Neutrophil (primary cell): ENCODE results near the gene MYL2.

Experiments
- H3K27ac ChIP-seq: fragments of 200-600 bp; sonication (generic); 2 replicates; pipeline ENCODE4 v1.5.1; 2016; ENCODE audit warnings: mild to moderate bottlenecking, moderate library complexity
- H3K27me3 ChIP-seq: fragments of 200-600 bp; sonication (generic); 2 replicates; pipeline ENCODE4 v1.6.0; 2016; ENCODE audit warnings: mild to moderate bottlenecking
- H3K36me3 ChIP-seq: fragments of 200-600 bp; sonication (generic); 2 replicates; pipeline ENCODE4 v1.5.1; 2017
- H3K4me1 ChIP-seq, 2 experiments: fragments of 200-600 bp in 1 of 2; sonication (generic) in 1 of 2; 1 replicate in 1 of 2; 2 replicates in 1 of 2; pipeline versions ENCODE4 v1.5.1 to v1.6.1; 2013 to 2016; ENCODE audit warnings: low read depth in 1 of 2, low read length in 1 of 2, mild to moderate bottlenecking in 1 of 2, moderate library complexity in 1 of 2; ENCODE audit not compliant: control insufficient read depth in 1 of 2, insufficient read depth in 1 of 2
- H3K4me3 ChIP-seq, 2 experiments: fragments of 200-600 bp in 1 of 2; sonication (generic) in 1 of 2; 1 replicate in 1 of 2; 2 replicates in 1 of 2; pipeline ENCODE4 v1.5.1; 2013 to 2016; ENCODE audit warnings: low read depth in 1 of 2, low read length in 1 of 2, mild to moderate bottlenecking in 1 of 2, moderate library complexity in 1 of 2
- H3K9me3 ChIP-seq: fragments of 200-600 bp; sonication (generic); 2 replicates; pipeline ENCODE4 v1.5.1; 2016
- CTCF ChIP-seq: fragments of 200-600 bp; sonication (generic); IDR thresholded peaks from 2 replicates; pipeline ENCODE4 v1.5.1; 2016; ENCODE audit warnings: antibody characterized with exemption

Gene MYL2

GRCh38 chr12:110863161-110863560, 57.2 kb downstream of the MYL2 start:
- no peak for TF ChIP-seq CTCF
- H3K27me3 ChIP-seq, result no peaks in the 10 kb centered on the region
- no peak overlapping the region for H3K4me3 ChIP-seq
- no peaks in the 10 kb centered on the region for H3K36me3 ChIP-seq
- H3K4me1 ChIP-seq, result no peaks in the 10 kb centered on the region
- no peak overlapping the region for H3K27ac ChIP-seq
- H3K9me3 ChIP-seq, result no peaks in the 10 kb centered on the region

- H3K9me3 ChIP-seq, result no peaks in the 10 kb centered on the region
- H3K36me3 ChIP-seq, result no peaks in the 10 kb centered on the region
- no peak overlapping the region for H3K4me3 ChIP-seq
- H3K27me3 ChIP-seq, result no peaks in the 10 kb centered on the region
- no peaks in the 10 kb centered on the region for H3K4me1 ChIP-seq
- TF ChIP-seq CTCF, result no peak
- H3K27ac ChIP-seq, result no peak overlapping the region
Measured at GRCh38 chr12:110862329-110862728, 58.0 kb downstream of the MYL2 start.

GRCh38 chr12:110861729-110862128, 58.6 kb downstream of the MYL2 start:
- Histone ChIP-seq H3K27ac (no peak overlapping the region), H3K27me3 (no peaks in the 10 kb centered on the region), H3K4me1 (no peaks in the 10 kb centered on the region), H3K9me3 (no peaks in the 10 kb centered on the region), H3K4me3 (no peak overlapping the region), H3K36me3 (no peaks in the 10 kb centered on the region)
- no peak for TF ChIP-seq CTCF
